HG03097 (cell line): ENCODE measurements around the gene ACBD4.

ENCODE experiments used
- ATAC-seq: cut with Tn5 transposase; IDR thresholded peaks from one replicate; pipeline ENCODE4 v1.9.1; 2021; ENCODE audit not compliant: unreplicated experiment, low FRiP score

ACBD4 gene

GRCh38 chr17:45149669-45150664 is 14.5 kb downstream of the ACBD4 start:
- ATAC-seq, result no peak

GRCh38 chr17:45150911-45151809 is 15.7 kb downstream of the ACBD4 start:
- no peak for ATAC-seq

GRCh38 chr17:45155029-45155428 is 19.5 kb downstream of the ACBD4 start:
- no peak for ATAC-seq

GRCh38 chr17:45155483-45155882 is 20.0 kb downstream of the ACBD4 start:
- no peak for ATAC-seq

- ATAC-seq, result no peak
These were observed 20.8 kb downstream of the ACBD4 start for GRCh38 chr17:45156242-45156641.

GRCh38 chr17:45160447-45161287 is 25.2 kb downstream of the ACBD4 start:
- peak; percentile 27 for ATAC-seq

GRCh38 chr17:45161288-45162024 is 26.0 kb downstream of the ACBD4 start, which contains the start of gene HEXIM2:
HEXIM2 (plus strand) TSS chr17:45161875; CDS start chr17:45162794, 919 bp downstream.
- ATAC-seq, result peak; percentile 83

- ATAC-seq, result peak; percentile 5
These were observed 26.7 kb downstream of the ACBD4 start for GRCh38 chr17:45162025-45162687.

GRCh38 chr17:45164734-45165269 is 29.3 kb downstream of the ACBD4 start:
- ATAC-seq, result no peak

GRCh38 chr17:45168991-45169752 is 33.7 kb downstream of the ACBD4 start:
- no peak for ATAC-seq

- no peak for ATAC-seq
These were observed 34.9 kb downstream of the ACBD4 start for GRCh38 chr17:45170280-45170930.

GRCh38 chr17:45170931-45171337 is 35.4 kb downstream of the ACBD4 start:
- no peak for ATAC-seq

- no peak for ATAC-seq
These were observed 36.1 kb downstream of the ACBD4 start for GRCh38 chr17:45171338-45172231.

GRCh38 chr17:45172232-45172540 is 36.7 kb downstream of the ACBD4 start:
- ATAC-seq, result no peak

GRCh38 chr17:45172541-45173286 is 37.2 kb downstream of the ACBD4 start:
- ATAC-seq, result no peak

- no peak for ATAC-seq
These were observed 40.2 kb downstream of the ACBD4 start for GRCh38 chr17:45175759-45176115.
